C4-2B (cell line): ENCODE measurements around the gene PTPRN.

Experiments
- H3K27ac ChIP-seq: fragments of 450-650 bp; 2 replicates; pipeline ENCODE4 v1.5.1; 2017
- ZFX ChIP-seq: fragments of 450-650 bp; IDR thresholded peaks from 2 replicates; pipeline ENCODE4 v1.6.1; 2017
- TF ChIP-seq, protein P1 (sequence below): fragments of 450-650 bp; conservative IDR thresholded peaks from 2 replicates; pipeline ENCODE4 v1.5.1; 2017; ENCODE audit warnings: mild to moderate bottlenecking

PTPRN gene

DNA sequence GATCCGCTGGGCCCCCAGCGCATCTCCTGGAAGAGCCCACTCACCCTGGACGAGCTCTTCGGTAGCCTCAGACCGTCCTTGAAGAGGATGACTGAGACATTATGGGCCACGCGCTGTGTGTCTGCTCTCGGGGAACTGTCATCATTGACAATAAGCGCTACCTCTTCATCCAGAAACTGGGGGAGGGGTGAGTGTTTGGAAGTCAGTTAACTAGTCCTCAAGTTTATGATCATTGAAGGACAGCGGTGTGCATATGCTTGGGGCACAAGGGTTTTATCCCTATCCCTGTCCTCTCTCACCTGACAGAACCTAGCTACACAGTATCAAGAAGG lies 63.3 kb downstream of the PTPRN start:
- H3K27ac ChIP-seq, result peak overlapping the region; percentile 81
- no peak for TF ChIP-seq ZFX
- TF ChIP-seq, protein P1, sequence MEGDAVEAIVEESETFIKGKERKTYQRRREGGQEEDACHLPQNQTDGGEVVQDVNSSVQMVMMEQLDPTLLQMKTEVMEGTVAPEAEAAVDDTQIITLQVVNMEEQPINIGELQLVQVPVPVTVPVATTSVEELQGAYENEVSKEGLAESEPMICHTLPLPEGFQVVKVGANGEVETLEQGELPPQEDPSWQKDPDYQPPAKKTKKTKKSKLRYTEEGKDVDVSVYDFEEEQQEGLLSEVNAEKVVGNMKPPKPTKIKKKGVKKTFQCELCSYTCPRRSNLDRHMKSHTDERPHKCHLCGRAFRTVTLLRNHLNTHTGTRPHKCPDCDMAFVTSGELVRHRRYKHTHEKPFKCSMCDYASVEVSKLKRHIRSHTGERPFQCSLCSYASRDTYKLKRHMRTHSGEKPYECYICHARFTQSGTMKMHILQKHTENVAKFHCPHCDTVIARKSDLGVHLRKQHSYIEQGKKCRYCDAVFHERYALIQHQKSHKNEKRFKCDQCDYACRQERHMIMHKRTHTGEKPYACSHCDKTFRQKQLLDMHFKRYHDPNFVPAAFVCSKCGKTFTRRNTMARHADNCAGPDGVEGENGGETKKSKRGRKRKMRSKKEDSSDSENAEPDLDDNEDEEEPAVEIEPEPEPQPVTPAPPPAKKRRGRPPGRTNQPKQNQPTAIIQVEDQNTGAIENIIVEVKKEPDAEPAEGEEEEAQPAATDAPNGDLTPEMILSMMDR, result no peak

DNA sequence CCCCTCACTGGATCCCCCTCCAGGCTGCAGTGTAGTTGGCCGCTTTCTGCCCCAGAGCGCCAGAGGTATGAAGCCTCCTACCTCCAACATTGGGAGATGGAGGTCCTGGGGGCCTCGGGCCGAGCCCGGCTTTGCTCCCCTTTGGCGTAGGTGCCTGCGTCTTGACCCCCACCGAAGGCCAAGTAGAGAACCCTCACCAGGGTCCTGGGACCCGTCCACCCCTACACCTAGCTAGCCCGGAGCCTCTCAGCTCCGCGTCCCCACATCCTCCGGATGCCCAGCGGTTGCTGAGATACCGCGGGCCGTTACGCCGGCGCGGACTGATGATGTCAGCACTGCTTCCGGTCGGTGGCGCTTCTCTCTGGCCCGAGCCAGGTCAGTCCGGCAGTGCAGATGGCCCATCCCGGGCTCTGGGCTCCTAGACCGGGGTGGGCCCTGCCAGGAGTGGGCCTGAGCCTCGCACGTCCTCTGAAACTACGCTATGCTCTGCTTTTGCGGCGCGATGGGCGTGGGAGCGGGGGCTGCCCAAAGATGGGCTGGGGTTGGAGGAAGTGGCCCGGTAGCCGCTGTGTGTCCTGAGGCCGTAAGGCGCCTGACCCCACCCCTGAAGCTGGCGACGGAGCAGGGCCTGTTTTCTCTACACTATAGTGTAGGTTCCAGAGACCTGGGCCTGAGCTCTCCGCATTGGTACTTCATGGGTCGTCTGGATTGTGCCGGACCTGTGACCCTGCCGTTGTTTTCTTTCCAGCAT lies 63.9 kb downstream of the PTPRN start, which contains the start of the genes GLB1L and STK16:
GLB1L (minus strand) TSS at position 297 of the 751 bp plus-strand sequence. CDS start 1,871 bp downstream, outside the sequence.
STK16 (plus strand) TSS at position 332 of the 751 bp plus-strand sequence. CDS start 521 bp downstream, outside the sequence.
- peak; percentile 77 for TF ChIP-seq ZFX
- TF ChIP-seq, protein P1, result no peak

DNA sequence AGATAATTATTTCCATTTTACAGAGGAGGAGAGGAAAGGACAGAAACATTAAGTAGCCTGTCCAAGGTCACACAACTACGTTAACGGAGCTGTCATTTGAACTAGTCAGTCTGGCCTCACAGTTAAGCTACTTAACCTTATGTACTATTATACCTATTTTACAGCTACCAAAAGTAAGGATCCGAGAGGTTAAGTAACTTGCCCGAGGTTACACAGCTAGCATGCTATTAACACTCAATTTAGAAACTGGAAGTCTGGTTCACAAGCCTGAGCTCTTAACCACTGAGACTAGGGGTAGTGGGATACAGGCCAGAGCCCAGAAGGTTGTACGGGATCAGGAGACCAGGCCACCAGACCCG lies 64.4 kb downstream of the PTPRN start:
- TF ChIP-seq, protein P1, result no peak
- TF ChIP-seq ZFX, result no peak
- peak overlapping the region; percentile 81 for H3K27ac ChIP-seq

More for the DNA sequence above, 63.9 kb downstream of the PTPRN start, which contains the start of the genes GLB1L and STK16:
- peak within 1 kb of the TSS; percentile 81 for H3K27ac ChIP-seq

DNA sequence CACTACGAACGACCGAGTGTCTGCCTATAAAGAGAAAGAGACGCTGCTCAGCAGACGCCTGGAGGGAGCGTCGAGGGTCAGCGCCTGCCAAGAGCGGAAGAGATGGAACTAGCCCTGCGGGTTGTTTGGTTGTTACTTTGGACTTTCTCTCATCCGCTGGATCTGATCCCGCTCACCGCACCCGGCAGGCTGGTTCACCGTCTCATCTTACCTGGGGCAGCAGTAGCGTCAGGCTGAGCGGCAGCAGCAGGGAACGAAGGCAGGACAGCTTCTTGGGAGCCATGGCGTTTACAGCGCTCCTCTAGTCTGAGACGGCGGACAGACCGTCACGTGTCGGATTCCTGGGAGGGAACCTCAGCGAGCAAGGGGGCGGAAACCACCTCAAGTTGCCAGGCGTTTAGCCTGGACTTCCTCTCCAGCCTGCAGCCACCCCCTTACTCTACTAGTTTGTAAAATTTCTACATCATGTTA lies 65.9 kb downstream of the PTPRN start:
- no peak overlapping the region for H3K27ac ChIP-seq
- TF ChIP-seq, protein P1, result no peak
- no peak for TF ChIP-seq ZFX
